GM12891 (cell line): ENCODE measurements around the gene ZFYVE9.

Experiments
- DNase-seq: peaks from one replicate; pipeline ENCODE4 v3.0.0; 2011; ENCODE audit warnings: low spot score; ENCODE audit not compliant: insufficient read length
- FAIRE-seq: peaks from 2 replicates; lab custom pipeline; 2011; peaks lifted over from hg19 to GRCh38; lab: Jason Lieb, UNC
- PAX5 ChIP-seq: IDR thresholded peaks from 2 replicates; pipeline ENCODE4 v1.6.1; 2011; ENCODE audit warnings: low read length, moderate library complexity, mild to moderate bottlenecking; ENCODE audit not compliant: insufficient read depth, severe bottlenecking
- POLR2A ChIP-seq: IDR thresholded peaks from 2 replicates; pipeline ENCODE4 v1.6.1; 2011; ENCODE audit warnings: low read depth, low read length, control low read depth
- POLR2AphosphoS5 ChIP-seq: IDR thresholded peaks from 2 replicates; pipeline ENCODE4 v1.6.1; 2011; ENCODE audit warnings: low read depth, low read length, control low read depth
- POU2F2 ChIP-seq: IDR thresholded peaks from 2 replicates; pipeline ENCODE4 v1.6.1; 2011; ENCODE audit warnings: low read depth, mild to moderate bottlenecking, control low read depth, low read length, moderate library complexity
- SPI1 ChIP-seq: IDR thresholded peaks from 2 replicates; pipeline ENCODE4 v1.6.1; 2011; ENCODE audit warnings: low read depth, low read length, control low read depth
- TAF1 ChIP-seq: IDR thresholded peaks from 2 replicates; pipeline ENCODE4 v1.6.1; 2011; ENCODE audit warnings: low read depth, low read length, control low read depth

Gene ZFYVE9

GRCh38 chr1:52150946-52151345, 9.1 kb downstream of the ZFYVE9 start:
- FAIRE-seq = no peak
- no peak for DNase-seq
- no peak for TF ChIP-seq POU2F2

- peak; percentile 23 for FAIRE-seq
- TF ChIP-seq POLR2AphosphoS5 = no peak
- TF ChIP-seq PAX5 = no peak
- TF ChIP-seq POU2F2 = no peak
- no peak for TF ChIP-seq POLR2A
- TF ChIP-seq SPI1 = no peak
- DNase-seq = no peak
These were observed 10.7 kb downstream of the ZFYVE9 start for GRCh38 chr1:52152572-52152971.

GRCh38 chr1:52153010-52153409, 11.1 kb downstream of the ZFYVE9 start:
- TF ChIP-seq POLR2AphosphoS5 (no peak), POU2F2 (no peak), TAF1 (no peak), POLR2A (no peak), SPI1 (no peak), PAX5 (no peak)
- DNase-seq (no peak), FAIRE-seq (no peak)

GRCh38 chr1:52153898-52154297, 12.0 kb downstream of the ZFYVE9 start:
- no peak for TF ChIP-seq POLR2A
- TF ChIP-seq PAX5 = no peak
- no peak for TF ChIP-seq POU2F2
- no peak for TF ChIP-seq SPI1
- TF ChIP-seq TAF1 = no peak
- TF ChIP-seq POLR2AphosphoS5 = no peak
- FAIRE-seq (no peak), DNase-seq (no peak)

GRCh38 chr1:52156460-52156859, 14.6 kb downstream of the ZFYVE9 start:
- no peak for FAIRE-seq
- no peak for TF ChIP-seq POLR2AphosphoS5
- TF ChIP-seq POU2F2 = no peak
- TF ChIP-seq TAF1 = no peak
- DNase-seq = no peak

GRCh38 chr1:52157582-52157981, 15.7 kb downstream of the ZFYVE9 start:
- TF ChIP-seq SPI1 = no peak
- FAIRE-seq (no peak), DNase-seq (no peak)

GRCh38 chr1:52158218-52158617, 16.3 kb downstream of the ZFYVE9 start:
- no peak for FAIRE-seq
- TF ChIP-seq POLR2A = no peak
- no peak for TF ChIP-seq SPI1
- no peak for TF ChIP-seq TAF1
- no peak for TF ChIP-seq POLR2AphosphoS5
- TF ChIP-seq PAX5 = no peak
- no peak for TF ChIP-seq POU2F2
- no peak for DNase-seq

GRCh38 chr1:52159033-52159789, 17.3 kb downstream of the ZFYVE9 start:
- FAIRE-seq = no peak
- no peak for TF ChIP-seq POLR2A
- no peak for TF ChIP-seq POLR2AphosphoS5
- TF ChIP-seq PAX5 = no peak
- TF ChIP-seq TAF1 = no peak
- no peak for TF ChIP-seq POU2F2
- TF ChIP-seq SPI1 = no peak
- DNase-seq = no peak

- no peak for DNase-seq
- FAIRE-seq = no peak
- TF ChIP-seq PAX5 = no peak
These were observed 21.1 kb downstream of the ZFYVE9 start for GRCh38 chr1:52162947-52163346.

- TF ChIP-seq POLR2A (no peak), PAX5 (no peak), POU2F2 (no peak), SPI1 (no peak), TAF1 (no peak), POLR2AphosphoS5 (no peak)
- FAIRE-seq (no peak), DNase-seq (no peak)
These were observed 22.7 kb downstream of the ZFYVE9 start for GRCh38 chr1:52164604-52165003.
